OCI-LY1 (cell line): ENCODE data around the gene MAP4K1.
A peak's percentile ranks its signal among the peaks of the same experiment; 100 is the strongest.

ENCODE experiments used
- H2AFZ ChIP-seq: fragments of 200-600 bp; sonication (generic), shearing (Covaris generic); 2 replicates; pipeline ENCODE4 v1.6.0; 2014; ENCODE audit warnings: antibody characterized with exemption, mild to moderate bottlenecking, low read length
- H3F3A ChIP-seq: fragments of 200-600 bp; sonication (generic), shearing (Covaris generic); 2 replicates; pipeline ENCODE4 v1.6.0; 2014; ENCODE audit warnings: mild to moderate bottlenecking, antibody characterized with exemption, low read length, moderate library complexity; ENCODE audit not compliant: insufficient read depth
- H3K27ac ChIP-seq: fragments of 200-600 bp; sonication (generic); 2 replicates; pipeline ENCODE4 v1.5.1; 2014; ENCODE audit warnings: low read length, mixed run types, mild to moderate bottlenecking, low read depth; ENCODE audit not compliant: poor library complexity, severe bottlenecking
- H3K27me3 ChIP-seq: fragments of 200-600 bp; sonication (generic); 2 replicates; pipeline ENCODE4 v1.6.0; 2014; ENCODE audit warnings: antibody characterized with exemption, mild to moderate bottlenecking, low read length, moderate library complexity; ENCODE audit not compliant: insufficient read depth
- H3K36me3 ChIP-seq: fragments of 200-600 bp; sonication (generic); 2 replicates; pipeline ENCODE4 v1.6.1; 2014; ENCODE audit warnings: mild to moderate bottlenecking, antibody characterized with exemption, low read length, moderate library complexity, mixed read lengths; ENCODE audit not compliant: insufficient read depth
- H3K4me1 ChIP-seq: fragments of 200-600 bp; sonication (generic); 2 replicates; pipeline ENCODE4 v1.5.1; 2014; ENCODE audit warnings: mild to moderate bottlenecking, low read length, moderate library complexity; ENCODE audit not compliant: insufficient read depth, severe bottlenecking
- H3K4me2 ChIP-seq: fragments of 200-600 bp; sonication (generic), shearing (Covaris generic); 2 replicates; pipeline ENCODE4 v1.6.1; 2014; ENCODE audit warnings: low read length
- H3K4me3 ChIP-seq: fragments of 200-600 bp; sonication (generic); 2 replicates; pipeline ENCODE4 v1.5.1; 2014; ENCODE audit warnings: low read length, low read depth, mild to moderate bottlenecking, mixed read lengths; ENCODE audit not compliant: poor library complexity, severe bottlenecking
- H3K79me2 ChIP-seq: fragments of 200-600 bp; shearing (Covaris generic); 2 replicates; pipeline ENCODE4 v1.6.1; 2016; ENCODE audit warnings: mixed run types, low read length, mixed read lengths; ENCODE audit not compliant: insufficient read depth
- H3K9ac ChIP-seq: fragments of 200-600 bp; sonication (generic), shearing (Covaris generic); 2 replicates; pipeline ENCODE4 v1.6.1; 2014; ENCODE audit warnings: mild to moderate bottlenecking, low read length, mixed read lengths
- H3K9me2 ChIP-seq: fragments of 200-600 bp; sonication (generic), shearing (Covaris generic); 2 replicates; pipeline ENCODE4 v1.6.1; 2014; ENCODE audit warnings: low read depth, mild to moderate bottlenecking, low read length, mixed read lengths
- H3K9me3 ChIP-seq: fragments of 200-600 bp; shearing (Covaris generic); 2 replicates; pipeline ENCODE4 v1.6.1; 2014; ENCODE audit warnings: low read length, mixed read lengths
- H4K20me1 ChIP-seq: fragments of 200-600 bp; sonication (generic), shearing (Covaris generic); 2 replicates; pipeline ENCODE4 v1.6.0; 2016; ENCODE audit warnings: mild to moderate bottlenecking, low read length; ENCODE audit not compliant: insufficient read depth
- CTCF ChIP-seq: fragments of 200-600 bp; sonication (generic), shearing (Covaris generic); IDR thresholded peaks from 2 replicates; pipeline ENCODE4 v1.5.1; 2017; ENCODE audit warnings: mild to moderate bottlenecking, antibody characterized with exemption, low read length, moderate library complexity, mixed read lengths
- EZH2 ChIP-seq: fragments of 200-600 bp; sonication (generic), shearing (Covaris generic); IDR thresholded peaks from 2 replicates; pipeline ENCODE4 v1.8.0; 2017; ENCODE audit warnings: borderline replicate concordance, mixed run types, mild to moderate bottlenecking, antibody characterized with exemption, low read length, moderate library complexity, mixed read lengths

The MAP4K1 gene

GRCh38 chr19:38647966-38648768 is 30.4 kb upstream of the MAP4K1 start:
- H3K4me1 ChIP-seq = peaks cover 47% of the 10 kb centered on the region
- H3K27ac ChIP-seq = no peak overlapping the region
- peak overlapping the region; percentile 96 for H3K9ac ChIP-seq
- H4K20me1 ChIP-seq = no peaks in the 10 kb centered on the region
- no peak overlapping the region for H2AFZ ChIP-seq
- no peaks in the 10 kb centered on the region for H3K36me3 ChIP-seq
- H3K9me3 ChIP-seq = no peaks in the 10 kb centered on the region
- H3K79me2 ChIP-seq = peaks cover 55% of the 10 kb centered on the region
- H3K4me3 ChIP-seq = peak overlapping the region; percentile 97
- H3K9me2 ChIP-seq = no peaks in the 10 kb centered on the region
- H3K4me2 ChIP-seq = peak overlapping the region; percentile 97
- TF ChIP-seq CTCF (no peak), EZH2 (no peak)
- H3F3A ChIP-seq = no peaks in the 10 kb centered on the region
- H3K27me3 ChIP-seq = no peaks in the 10 kb centered on the region

GRCh38 chr19:38647368-38647965 is 29.7 kb upstream of the MAP4K1 start, which contains the start of gene ACTN4:
Gene ACTN4, plus strand, starts transcription at chr19:38647649. Its CDS starts 97 bp downstream, at chr19:38647746.
- Histone ChIP-seq H2AFZ (0 out of 2 replicates have a peak within 1 kb of the TSS, but pooled peaks have one; percentile 90), H3K27ac (no peak within 1 kb of the TSS), H3K79me2 (peaks cover 49% of the 10 kb centered on the region), H3K9me3 (no peaks in the 10 kb centered on the region), H3F3A (no peaks in the 10 kb centered on the region), H3K9me2 (no peaks in the 10 kb centered on the region), H3K4me2 (peak within 1 kb of the TSS; percentile 97), H3K27me3 (no peaks in the 10 kb centered on the region), H3K36me3 (no peaks in the 10 kb centered on the region), H3K4me1 (peaks cover 45% of the 10 kb centered on the region), H3K4me3 (peak within 1 kb of the TSS; percentile 97), H4K20me1 (no peaks in the 10 kb centered on the region), H3K9ac (peak within 1 kb of the TSS; percentile 96)
- TF ChIP-seq EZH2 (no peak), CTCF (no peak)

GRCh38 chr19:38644719-38645118 is 27.0 kb upstream of the MAP4K1 start:
- H4K20me1 ChIP-seq = no peaks in the 10 kb centered on the region
- no peaks in the 10 kb centered on the region for H3K27me3 ChIP-seq
- H3K36me3 ChIP-seq = no peaks in the 10 kb centered on the region
- H3K9ac ChIP-seq = no peak overlapping the region
- H3F3A ChIP-seq = no peaks in the 10 kb centered on the region
- no peak overlapping the region for H2AFZ ChIP-seq
- H3K27ac ChIP-seq = no peak overlapping the region
- H3K4me3 ChIP-seq = no peak overlapping the region
- H3K79me2 ChIP-seq = peaks cover 21% of the 10 kb centered on the region
- no peak overlapping the region for H3K4me2 ChIP-seq
- peaks cover 26% of the 10 kb centered on the region for H3K4me1 ChIP-seq
- H3K9me2 ChIP-seq = no peaks in the 10 kb centered on the region
- H3K9me3 ChIP-seq = no peaks in the 10 kb centered on the region
- TF ChIP-seq EZH2 (no peak), CTCF (no peak)
